Endodermal cell (in vitro differentiated cells): ENCODE results near the gene NR2C2AP. TPM values are rescaled to one million over a fixed set of nuclear protein-coding genes. Genes with fewer than 3 reads are reported as not detected.

Source experiments
- DNase-seq: peaks from one replicate; pipeline ENCODE4 v3.0.0-alpha.2; 2017
- H3K27ac ChIP-seq: 2 replicates; pipeline ENCODE4 v1.5.1; 2013; ENCODE audit warnings: mild to moderate bottlenecking, low read depth, low read length, moderate library complexity
- H3K27me3 ChIP-seq: 2 replicates; pipeline ENCODE4 v1.6.1; 2013; ENCODE audit warnings: mild to moderate bottlenecking, low read length, moderate library complexity; ENCODE audit not compliant: insufficient read depth, control insufficient read depth, poor library complexity, severe bottlenecking
- H3K36me3 ChIP-seq: 2 replicates; pipeline ENCODE4 v1.7.0; 2013; ENCODE audit warnings: mild to moderate bottlenecking, low read length, moderate library complexity; ENCODE audit not compliant: control insufficient read depth, insufficient read depth
- H3K4me1 ChIP-seq: one replicate; pipeline ENCODE4 v1.7.0; 2013; ENCODE audit warnings: low read length; ENCODE audit not compliant: control insufficient read depth, insufficient read depth
- H3K4me3 ChIP-seq: 2 replicates; pipeline ENCODE4 v1.5.1; 2013; ENCODE audit warnings: mild to moderate bottlenecking, low read length, moderate library complexity
- H3K9ac ChIP-seq: 2 replicates; pipeline ENCODE4 v1.6.1; 2013; ENCODE audit warnings: mild to moderate bottlenecking, low read length, moderate library complexity; ENCODE audit not compliant: poor library complexity, severe bottlenecking; ENCODE audit errors: extremely low read depth
- H3K9me3 ChIP-seq: 2 replicates; pipeline ENCODE4 v1.6.1; 2013; ENCODE audit warnings: mild to moderate bottlenecking, low read length, moderate library complexity; ENCODE audit not compliant: control insufficient read depth
- H3K27ac Mint-ChIP-seq: 2 replicates; pipeline ENCODE4 v1.8.0; 2020; ENCODE audit warnings: mixed read lengths
- H3K27me3 Mint-ChIP-seq: 2 replicates; pipeline ENCODE4 v1.8.0; 2021; ENCODE audit warnings: mild to moderate bottlenecking, mixed read lengths; ENCODE audit not compliant: insufficient read depth
- H3K36me3 Mint-ChIP-seq: 2 replicates; pipeline ENCODE4 v1.8.0; 2020; ENCODE audit warnings: low read depth, mixed read lengths
- H3K4me1 Mint-ChIP-seq: 2 replicates; pipeline ENCODE4 v1.8.0; 2020; ENCODE audit warnings: mixed read lengths
- H3K4me3 Mint-ChIP-seq: 2 replicates; pipeline ENCODE4 v1.8.0; 2020; ENCODE audit warnings: mild to moderate bottlenecking, moderate library complexity, mixed read lengths
- H3K9me3 Mint-ChIP-seq: 2 replicates; pipeline ENCODE4 v1.8.0; 2020; ENCODE audit warnings: mild to moderate bottlenecking, mixed read lengths
- CTCF ChIP-seq: fragments of 200-600 bp; sonication (generic); conservative IDR thresholded peaks from 2 replicates; pipeline ENCODE4 v1.5.0; 2021; ENCODE audit warnings: antibody characterized with exemption, mild to moderate bottlenecking
- WGBS, 2 experiments: methylation state at CpG; one replicate each; pipeline versions ENCODE4 v1.1.5 to v1.1.7; 2013; ENCODE audit warnings: missing lambda C conversion rate in 2 of 2, mixed read lengths in 1 of 2; ENCODE audit not compliant: insufficient coverage in 1 of 2, insufficient read length in 1 of 2; 5-methylcytosine and 5-hydroxymethylcytosine counted together
- total RNA-seq, 2 donors: library from RNA; stranded (reverse); fragmentation: NEBNext Ultra II Directional in 1 of 2; extraction: Animal tissue kit (Norgen Biotek cat#: 25700) in 1 of 2; gene quantifications; 2 replicates in 1 of 2; 3 replicates in 1 of 2; pipeline ENCODE4 v1.2.1, GENCODE V29; 2021

The NR2C2AP gene
- total RNA-seq, 2 donors from 2014 or later = 14.7 to 17.2 TPM

- no peak for TF ChIP-seq CTCF
- Histone ChIP-seq H3K27ac (no peak overlapping the region), H3K9ac (no peak overlapping the region), H3K27me3 (no peaks in the 10 kb centered on the region), H3K4me3 (no peak overlapping the region), H3K9me3 (no peaks in the 10 kb centered on the region), H3K4me1 (no peaks in the 10 kb centered on the region), H3K36me3 (no peaks in the 10 kb centered on the region)
- DNase-seq = no peak
- Mint-ChIP-seq H3K27me3 (peaks cover 15% of the 10 kb centered on the region), H3K9me3 (no peaks in the 10 kb centered on the region), H3K36me3 (peaks cover 3% of the 10 kb centered on the region), H3K27ac (no peak overlapping the region), H3K4me1 (no peaks in the 10 kb centered on the region), H3K4me3 (no peak overlapping the region)
- WGBS, 2 experiments = 86 to 94% methylated on average over 4 to 7 of the region's 7 CpGs
Observed at GRCh38 chr19:19162495-19162894, 40.7 kb downstream of the NR2C2AP start.

GRCh38 chr19:19160461-19161035, 42.7 kb downstream of the NR2C2AP start:
- no peaks in the 10 kb centered on the region for H3K4me1 Mint-ChIP-seq
- Histone ChIP-seq H3K9me3 (no peaks in the 10 kb centered on the region), H3K4me1 (no peaks in the 10 kb centered on the region), H3K27me3 (no peaks in the 10 kb centered on the region), H3K27ac (no peak overlapping the region), H3K36me3 (no peaks in the 10 kb centered on the region), H3K4me3 (no peak overlapping the region), H3K9ac (no peak overlapping the region)
- DNase-seq = no peak
- H3K27me3 Mint-ChIP-seq = peaks cover 18% of the 10 kb centered on the region
- 83 to 100% methylated on average over 1 to 22 of the region's 26 CpGs for WGBS, 2 experiments
- peaks cover 5% of the 10 kb centered on the region for H3K9me3 Mint-ChIP-seq
- no peak overlapping the region for H3K4me3 Mint-ChIP-seq
- no peak for TF ChIP-seq CTCF
- no peak overlapping the region for H3K27ac Mint-ChIP-seq
- H3K36me3 Mint-ChIP-seq = peaks cover 8% of the 10 kb centered on the region

GRCh38 chr19:19159534-19159933, 43.7 kb downstream of the NR2C2AP start:
- no peak overlapping the region for H3K27ac Mint-ChIP-seq
- Histone ChIP-seq H3K9me3 (no peaks in the 10 kb centered on the region), H3K36me3 (no peaks in the 10 kb centered on the region), H3K4me1 (no peaks in the 10 kb centered on the region), H3K27ac (no peak overlapping the region), H3K27me3 (no peaks in the 10 kb centered on the region), H3K9ac (no peak overlapping the region), H3K4me3 (no peak overlapping the region)
- DNase-seq = no peak
- H3K4me1 Mint-ChIP-seq = no peaks in the 10 kb centered on the region
- peaks cover 20% of the 10 kb centered on the region for H3K27me3 Mint-ChIP-seq
- H3K4me3 Mint-ChIP-seq = no peak overlapping the region
- 100% methylated on average over 1 of the region's 4 CpGs; no CpG with 5 or more reads in 1 of the 2 experiments for WGBS, 2 experiments
- H3K36me3 Mint-ChIP-seq = peaks cover 10% of the 10 kb centered on the region
- peaks cover 6% of the 10 kb centered on the region for H3K9me3 Mint-ChIP-seq
- no peak for TF ChIP-seq CTCF
